Left colon (tissue), 2 donors: ENCODE measurements around the gene CD320. TPM values are rescaled to one million over a fixed set of nuclear protein-coding genes. Genes with fewer than 3 reads are reported as not detected.

ENCODE experiments used
- ATAC-seq: fragments of 200-7000 bp; cut with Tn5 transposase; one replicate; pipeline ENCODE4 v1.9.1; 2020; ENCODE audit warnings: mild to moderate bottlenecking, moderate library complexity
- DNase-seq, 2 donors: peaks; one replicate each; pipeline ENCODE4 v3.0.0-alpha.2; 2020
- intact Hi-C, 2 donors: fragments of 100-400 bp; cut with DNase I in 1 of 2; cut with micrococcal nuclease in 1 of 2; formaldehyde crosslinking; loops; one replicate each; pipeline versions ENCODE4 v1.11.2 to v1.14.0; 2022; cut with DNase I, micrococcal nuclease
- total RNA-seq, 2 donors: library from RNA; stranded (reverse); fragmentation: NEBNext Ultra II Directional; extraction: Animal tissue kit (Norgen Biotek cat#: 25700); gene quantifications; one replicate each; pipeline ENCODE4 v1.2.1, GENCODE V29; 2021
- donor health status: DM: no; HTN: no; CAD: no.
- donor health status: DM: yes; HTN: yes; CAD: no.

The CD320 gene
- total RNA-seq, 2 donors from 2014 or later: 46.0 to 46.2 TPM

DNA sequence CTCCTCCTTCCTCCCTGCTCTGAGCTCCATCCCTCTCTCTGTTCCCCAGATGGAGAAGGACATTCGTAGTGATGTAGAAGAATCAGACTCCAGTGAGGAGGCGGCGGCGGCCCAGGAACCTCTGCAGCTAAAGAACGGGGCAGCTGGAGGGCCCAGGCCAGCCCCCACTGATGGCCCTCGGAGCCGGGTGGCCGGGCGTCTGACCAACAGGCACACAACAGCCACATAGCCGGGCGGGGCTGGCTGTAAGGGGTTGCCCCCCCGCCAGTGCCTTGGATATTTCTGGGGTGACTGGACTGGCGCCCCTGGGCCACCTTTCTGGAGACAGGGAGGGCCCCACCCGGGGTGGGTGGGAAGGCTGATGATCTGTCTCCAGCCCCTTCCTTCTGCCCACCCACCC lies 46.3 kb downstream of the CD320 start:
- DNase-seq (no peak), ATAC-seq (no peak)
- intact Hi-C loops: no loop called here

DNA sequence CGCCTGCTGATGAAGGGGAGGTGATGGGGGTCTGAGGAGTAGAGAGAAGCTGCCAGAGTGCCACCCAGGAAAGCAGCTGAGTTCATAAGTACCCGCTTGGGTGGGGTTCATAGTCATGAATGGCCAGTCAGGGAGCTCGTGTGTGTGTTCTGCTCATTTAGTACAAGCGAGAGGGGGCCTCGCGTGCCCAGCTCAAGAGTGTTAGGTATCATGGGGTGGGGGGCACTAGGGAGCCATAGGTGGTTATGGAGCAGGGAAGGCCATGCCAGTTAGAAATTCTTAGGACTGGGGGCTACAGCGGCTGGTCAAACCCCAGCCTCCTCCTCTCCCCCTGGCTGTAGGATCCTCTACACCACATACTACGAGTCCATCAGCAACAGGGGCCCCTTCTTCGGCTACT lies 46.8 kb downstream of the CD320 start:
- no peak for ATAC-seq
- DNase-seq: peak in 1 of 2 donors; percentile 4
- intact Hi-C loops: no loop called here

DNA sequence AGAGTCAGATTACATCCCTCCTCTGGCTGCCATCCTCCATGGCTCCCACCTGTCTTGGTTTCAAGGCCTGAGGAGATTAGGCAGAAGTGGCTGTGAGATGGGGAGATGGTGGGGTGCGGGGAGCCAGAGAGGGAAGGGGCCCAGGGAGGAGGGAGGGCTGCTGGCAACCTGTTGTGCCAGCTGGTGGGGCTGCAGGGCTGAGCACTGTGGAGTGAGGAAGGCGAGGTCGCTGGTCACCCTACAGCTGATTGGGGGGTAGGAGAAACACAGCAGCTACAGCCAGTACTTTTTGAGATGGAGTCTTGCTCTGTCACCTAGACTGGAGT lies 48.3 kb downstream of the CD320 start:
- DNase-seq: no peak
- no peak for ATAC-seq
- intact Hi-C loops: loop anchor here in 1 of 2 donors (10.0 kb wide), 1 partner anchor 105 kb away; no protein-coding TSS in a partner anchor

DNA sequence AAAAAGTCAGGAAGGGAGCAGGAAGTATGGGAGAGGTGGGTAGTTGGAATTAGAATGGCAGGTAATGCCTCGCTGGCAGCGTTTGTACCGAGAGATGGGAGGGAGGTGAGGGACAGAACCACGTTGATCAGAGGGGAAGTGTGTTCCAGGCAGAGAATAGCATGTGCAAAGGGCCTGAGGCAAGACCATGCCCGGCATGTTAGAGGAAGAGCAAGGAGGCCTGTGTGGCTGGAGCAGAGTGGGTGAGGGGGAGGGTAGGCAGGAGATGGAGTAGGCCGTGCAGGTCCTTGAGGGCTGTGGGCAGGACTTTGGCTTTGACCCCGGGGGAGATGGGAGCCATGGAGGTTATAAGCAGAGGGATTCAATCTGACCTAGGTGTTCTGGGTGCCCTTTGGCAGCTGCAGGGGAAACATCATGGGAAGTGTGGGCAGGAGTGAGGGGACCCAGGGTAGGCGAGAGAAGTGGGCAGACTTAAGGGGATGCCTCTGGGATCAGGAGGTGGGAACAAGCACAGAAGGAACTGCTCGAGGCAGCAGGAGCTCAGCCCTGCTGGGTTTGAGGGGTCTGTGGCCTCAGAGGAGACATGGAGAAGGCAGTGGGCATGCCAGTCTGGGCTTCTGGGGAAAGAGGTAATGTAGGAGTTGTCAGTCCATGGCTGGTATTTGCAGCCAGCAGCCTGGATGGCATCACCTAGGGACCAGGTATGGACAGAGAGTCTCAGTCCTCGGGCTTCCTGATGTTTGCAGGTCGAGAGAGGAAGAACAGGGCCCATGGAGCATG lies 48.8 kb downstream of the CD320 start:
- ATAC-seq (no peak), DNase-seq (no peak)
- intact Hi-C loops: loop anchor here in 1 of 2 donors (10.0 kb wide), 1 partner anchor 105 kb away; no protein-coding TSS in a partner anchor

DNA sequence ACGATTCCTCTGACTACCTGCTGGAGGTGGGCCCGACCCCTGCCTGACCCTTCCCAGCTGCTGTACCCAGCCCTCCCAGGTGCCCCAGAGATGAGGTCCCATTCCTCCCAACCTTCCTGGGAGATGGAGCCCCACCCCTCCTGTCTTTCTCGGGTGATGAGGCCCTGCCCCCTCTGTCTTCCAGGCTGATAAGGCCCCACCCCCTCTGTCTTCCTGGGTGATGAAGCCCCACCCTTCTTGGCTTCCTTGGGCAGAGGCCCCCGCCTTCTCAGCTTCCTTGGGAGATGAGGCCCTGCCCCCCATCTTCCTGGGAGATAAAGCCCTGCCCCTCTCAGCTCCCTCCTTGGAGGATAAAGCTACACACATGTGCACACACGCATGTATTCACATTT lies 51.1 kb downstream of the CD320 start:
- intact Hi-C loops: loop anchor here in 1 of 2 donors (10.0 kb wide), 1 partner anchor 102 kb away; no protein-coding TSS in a partner anchor
- DNase-seq: no peak

DNA sequence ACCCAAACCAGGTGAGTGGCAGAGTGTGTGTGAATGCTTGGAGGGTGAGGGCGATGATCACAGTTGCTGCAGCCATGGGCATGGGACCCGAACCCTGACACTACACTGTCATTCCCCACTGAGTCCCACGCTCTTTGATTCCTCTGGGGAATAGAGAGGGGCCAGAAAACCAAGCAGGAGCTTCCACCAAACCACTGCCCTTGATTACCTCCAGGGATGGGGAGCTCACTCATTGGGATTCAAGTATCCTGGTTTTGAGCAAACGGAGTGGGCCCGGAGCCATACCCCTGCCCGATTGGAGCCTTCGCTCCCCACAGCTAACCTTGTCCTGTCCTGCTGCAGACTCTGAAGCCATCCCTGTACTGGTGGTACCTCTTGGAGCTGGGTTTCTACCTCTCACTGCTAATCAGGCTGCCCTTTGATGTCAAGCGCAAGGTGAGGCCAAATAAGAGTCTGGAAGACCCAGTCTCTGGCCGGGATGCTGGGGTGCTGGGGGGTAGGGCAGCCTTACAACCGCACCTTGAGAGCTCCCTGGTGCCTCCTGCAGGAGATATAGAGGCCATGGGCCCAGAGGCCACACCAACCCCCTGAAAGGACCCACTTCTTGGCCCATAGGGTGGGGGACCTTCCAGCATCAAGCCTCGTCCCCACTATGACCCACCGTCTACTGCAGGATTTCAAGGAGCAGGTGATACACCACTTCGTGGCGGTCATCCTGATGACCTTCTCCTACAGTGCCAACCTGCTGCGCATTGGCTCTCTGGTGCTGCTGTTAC lies 51.7 kb downstream of the CD320 start:
- no peak for ATAC-seq
- intact Hi-C loops: loop anchor here in 1 of 2 donors (10.0 kb wide), 1 partner anchor 102 kb away; no protein-coding TSS in a partner anchor
- no peak for DNase-seq

More for the DNA sequence above, 51.1 kb downstream of the CD320 start:
- ATAC-seq: no peak

DNA sequence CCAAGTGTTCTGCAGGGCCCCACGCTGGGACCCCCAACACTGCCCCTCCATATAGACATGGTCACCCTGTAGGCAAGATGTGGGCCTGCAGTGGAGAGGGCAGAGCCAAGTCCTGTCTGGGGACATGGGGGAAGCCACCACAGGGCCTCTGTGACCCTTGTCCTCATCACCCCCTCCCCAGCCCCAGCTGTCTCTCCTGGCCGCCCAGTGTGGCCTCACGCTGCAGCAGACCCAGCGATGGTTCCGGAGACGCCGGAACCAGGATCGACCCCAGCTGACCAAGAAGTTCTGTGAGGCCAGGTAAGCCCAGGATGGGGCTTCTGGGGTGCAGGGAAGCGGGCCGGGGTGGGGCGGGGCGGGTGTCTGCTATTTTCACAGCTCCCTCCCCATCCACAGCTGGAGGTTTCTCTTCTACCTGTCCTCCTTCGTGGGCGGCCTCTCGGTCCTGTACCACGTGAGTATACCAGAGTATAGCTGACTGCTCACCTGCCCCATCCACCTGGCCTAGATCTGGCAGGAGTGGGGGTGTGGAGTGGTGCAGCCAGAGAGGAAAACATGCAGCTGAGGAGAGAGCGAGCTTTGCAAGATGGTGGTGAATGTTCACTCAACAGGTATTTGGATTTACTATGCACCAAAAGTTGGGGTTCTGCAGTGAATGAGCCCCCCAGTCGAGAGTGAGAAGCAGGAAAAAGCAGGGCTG lies 52.6 kb downstream of the CD320 start:
- DNase-seq: no peak
- no peak for ATAC-seq
- intact Hi-C loops: loop anchor here in 1 of 2 donors (10.0 kb wide), 1 partner anchor 101 kb away; no protein-coding TSS in a partner anchor

DNA sequence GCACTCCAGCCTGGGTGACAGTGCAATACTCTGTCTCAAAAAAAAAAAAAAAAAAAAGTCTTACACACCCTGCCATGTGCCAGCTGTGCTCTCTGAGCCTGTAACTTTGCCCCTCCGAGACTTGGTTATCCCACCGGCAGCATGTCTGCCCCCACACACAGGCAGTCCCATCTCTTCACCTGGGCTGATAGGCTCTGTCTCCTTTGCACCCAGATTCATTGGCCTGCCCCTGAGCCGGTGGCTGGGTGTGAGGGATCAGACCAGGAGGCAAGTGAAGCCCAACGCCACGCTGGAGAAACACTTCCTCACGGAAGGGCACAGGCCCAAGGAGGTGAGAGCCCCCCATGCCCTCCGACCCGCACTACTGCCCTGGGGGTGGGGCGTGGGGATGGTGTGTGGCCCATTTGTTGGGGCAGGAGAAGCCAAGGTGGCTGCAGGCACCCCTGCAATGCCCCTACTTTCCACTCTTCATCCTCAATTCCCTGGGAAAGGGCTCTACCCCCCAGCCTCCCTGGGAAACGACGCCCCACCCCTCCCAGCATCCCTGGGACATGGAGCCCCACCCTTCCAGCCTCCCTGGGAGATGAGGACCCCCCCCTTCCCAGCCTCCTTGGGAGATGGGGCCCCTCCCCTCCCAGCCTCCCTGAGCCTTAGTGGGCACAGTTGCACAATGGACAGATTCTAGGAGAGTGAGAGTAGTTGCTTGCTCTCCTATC lies 53.7 kb downstream of the CD320 start:
- intact Hi-C loops: loop anchor here in 1 of 2 donors (10.0 kb wide), 1 partner anchor 100 kb away; no protein-coding TSS in a partner anchor
- no peak for ATAC-seq
- no peak for DNase-seq

DNA sequence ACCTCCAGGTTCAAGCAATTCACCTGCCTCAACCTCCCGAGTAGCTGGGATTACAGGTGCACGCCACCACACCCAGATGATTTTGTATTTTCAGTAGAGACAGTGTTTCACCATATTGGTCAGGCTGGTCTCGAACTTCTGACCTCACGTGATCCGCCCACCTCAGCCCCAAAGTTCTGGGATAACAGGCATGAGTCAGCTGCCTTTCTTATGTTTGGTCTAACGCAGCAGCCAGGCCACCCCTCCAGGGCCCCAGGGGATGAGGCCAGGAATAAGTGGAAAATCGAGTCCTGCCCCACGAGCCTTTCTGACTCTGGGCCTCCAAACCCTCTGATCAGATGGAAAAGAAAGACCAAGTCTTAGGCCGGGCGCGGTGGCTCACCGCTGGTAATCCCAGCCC lies 54.5 kb downstream of the CD320 start:
- intact Hi-C loops: loop anchor here (2.0 to 10.0 kb wide), 2 partner anchors 95 to 99 kb away; no protein-coding TSS in a partner anchor

DNA sequence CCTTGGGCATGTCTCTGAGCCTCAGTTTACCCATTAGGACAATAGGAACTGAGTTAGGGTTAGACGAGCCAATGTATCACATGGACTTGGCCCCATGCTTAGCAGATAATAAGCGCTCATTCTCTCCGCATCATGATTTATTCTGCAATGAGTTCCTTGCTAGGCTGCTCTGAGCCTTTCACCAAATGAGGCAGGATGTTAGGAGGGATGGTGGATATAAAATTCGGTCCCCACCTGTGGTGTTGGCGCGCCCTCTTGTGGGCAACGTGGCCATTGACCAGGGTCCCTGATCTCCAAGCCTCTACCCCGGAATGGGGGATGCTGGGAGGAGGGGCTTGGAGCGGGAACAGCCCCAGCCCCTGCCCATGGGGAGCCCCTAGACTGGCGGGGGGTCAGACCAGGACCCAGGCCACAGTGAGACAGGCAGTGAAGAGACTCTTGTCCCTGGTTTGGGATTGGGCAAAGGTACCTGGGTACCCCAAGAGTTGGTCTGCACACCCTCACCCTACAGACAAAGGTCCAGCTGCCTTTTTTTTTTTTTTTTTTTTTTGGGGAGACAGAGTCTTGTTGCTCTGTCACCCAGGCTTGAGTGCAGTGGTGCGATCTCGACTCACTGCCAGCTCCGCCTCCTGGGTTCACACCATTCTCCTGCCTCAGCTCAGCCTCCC lies 55.1 kb downstream of the CD320 start:
- peak; percentile 94 for ATAC-seq
- DNase-seq: peak; percentile 61 to 88
- intact Hi-C loops: loop anchor here (2.0 to 10.0 kb wide), 2 partner anchors 94 to 98 kb away; no protein-coding TSS in a partner anchor

More for the DNA sequence above, 54.5 kb downstream of the CD320 start:
- ATAC-seq (no peak), DNase-seq (no peak)

Other genes starting within 250 kb of the CD320 start
- gene FBN3, start 158.8 kb downstream of the CD320 start, total RNA-seq: not detected
- gene CERS4, start 99.0 kb downstream of the CD320 start, total RNA-seq: 1 to 10 TPM; 3.8 to 7.3 TPM
- 10 to 100 TPM; 49.3 to 59.6 TPM for gene NDUFA7, start 13.0 kb upstream of the CD320 start, total RNA-seq
- 1,000 to 10,000 TPM; 1,489 to 1,517 TPM for gene RPS28, start 13.1 kb upstream of the CD320 start, total RNA-seq
- 1 to 10 TPM; 2.4 to 2.6 TPM for gene KANK3, start 34.9 kb upstream of the CD320 start, total RNA-seq
- 1 to 10 TPM; 3.2 TPM for gene ANGPTL4, start 55.8 kb upstream of the CD320 start, total RNA-seq
- gene RAB11B, start 82.0 kb upstream of the CD320 start, total RNA-seq: 100 to 1,000 TPM; 112 to 135 TPM
- 10 to 100 TPM; 27.2 to 46.6 TPM for gene MARCHF2, start 104.9 kb upstream of the CD320 start, total RNA-seq
- gene HNRNPM, start 136.6 kb upstream of the CD320 start, total RNA-seq: 100 to 1,000 TPM in 1 of 2 donors, 10 to 100 TPM in 1; 99.8 to 136 TPM
- under 1 TPM; 0.46 to 0.70 TPM for gene PRAM1, start 194.3 kb upstream of the CD320 start, total RNA-seq
- 10 to 100 TPM; 22.1 to 22.4 TPM for gene ZNF414, start 205.8 kb upstream of the CD320 start, total RNA-seq